Activated naive CD8-positive, alpha-beta T cell treated with anti-CD3 and anti-CD28 coated beads, Interleukin-2, amount 50 U/mL, for 24 hours (primary cell): ENCODE data around the gene ETS1.
"Not testable (repeated sequence)": the region's sequence is repeated elsewhere in the genome, so short reads cannot be mapped to it uniquely, and the experiment has no call there.

Experiments
- ATAC-seq: fragments of 150-1000 bp; cut with Tn5 transposase; one replicate; pipeline ENCODE4 v1.10.0; 2021
- DNase-seq: peaks from one replicate; pipeline ENCODE4 v3.0.0; 2021
- H3K27ac Mint-ChIP-seq: one replicate; pipeline ENCODE4 v1.8.0; 2021; ENCODE audit warnings: mild to moderate bottlenecking, mixed read lengths
- H3K27me3 Mint-ChIP-seq: one replicate; pipeline ENCODE4 v1.8.0; 2021; ENCODE audit warnings: mixed read lengths
- H3K36me3 Mint-ChIP-seq: one replicate; pipeline ENCODE4 v1.8.0; 2021; ENCODE audit warnings: low read depth, mixed read lengths
- H3K4me1 Mint-ChIP-seq: one replicate; pipeline ENCODE4 v1.8.0; 2021; ENCODE audit warnings: mixed read lengths
- H3K4me3 Mint-ChIP-seq: one replicate; pipeline ENCODE4 v1.8.0; 2021; ENCODE audit warnings: mild to moderate bottlenecking, moderate library complexity, mixed read lengths
- H3K9me3 Mint-ChIP-seq: one replicate; pipeline ENCODE4 v1.8.0; 2021; ENCODE audit warnings: mixed read lengths

The ETS1 gene

GRCh38 chr11:128447233-128447632, 140.1 kb downstream of the ETS1 start:
- ATAC-seq (no peak), DNase-seq (no peak)
- no peak overlapping the region for H3K4me3 Mint-ChIP-seq
- peaks cover 7% of the 10 kb centered on the region for H3K9me3 Mint-ChIP-seq
- H3K27ac Mint-ChIP-seq: no peak overlapping the region
- H3K36me3 Mint-ChIP-seq: peaks cover 15% of the 10 kb centered on the region
- H3K4me1 Mint-ChIP-seq: peaks cover 66% of the 10 kb centered on the region
- H3K27me3 Mint-ChIP-seq: no peaks in the 10 kb centered on the region

GRCh38 chr11:128445921-128446320, 141.4 kb downstream of the ETS1 start:
- H3K4me3 Mint-ChIP-seq, ATAC-seq, H3K27me3 Mint-ChIP-seq, H3K27ac Mint-ChIP-seq, DNase-seq, H3K9me3 Mint-ChIP-seq: not testable (repeated sequence)
- H3K36me3 Mint-ChIP-seq: peaks cover 18% of the 10 kb centered on the region
- H3K4me1 Mint-ChIP-seq: peaks cover 60% of the 10 kb centered on the region

GRCh38 chr11:128437136-128437535, 150.2 kb downstream of the ETS1 start:
- DNase-seq: no peak
- Mint-ChIP-seq H3K27ac (no peak overlapping the region), H3K36me3 (peaks cover 4% of the 10 kb centered on the region), H3K4me1 (peaks cover 17% of the 10 kb centered on the region), H3K27me3 (no peaks in the 10 kb centered on the region), H3K4me3 (no peak overlapping the region), H3K9me3 (peaks cover 9% of the 10 kb centered on the region)
- ATAC-seq: no peak

- H3K27ac Mint-ChIP-seq: no peak overlapping the region
- H3K4me3 Mint-ChIP-seq: no peak overlapping the region
- peaks cover 13% of the 10 kb centered on the region for H3K4me1 Mint-ChIP-seq
- ATAC-seq: no peak
- no peak for DNase-seq
- peaks cover 9% of the 10 kb centered on the region for H3K9me3 Mint-ChIP-seq
- no peaks in the 10 kb centered on the region for H3K36me3 Mint-ChIP-seq
- H3K27me3 Mint-ChIP-seq: no peaks in the 10 kb centered on the region
Observed at GRCh38 chr11:128434818-128435217, 152.5 kb downstream of the ETS1 start.

- ATAC-seq: no peak
- no peak overlapping the region for H3K4me3 Mint-ChIP-seq
- no peaks in the 10 kb centered on the region for H3K27me3 Mint-ChIP-seq
- no peak overlapping the region for H3K27ac Mint-ChIP-seq
- no peak for DNase-seq
- H3K9me3 Mint-ChIP-seq: peaks cover 5% of the 10 kb centered on the region
- no peaks in the 10 kb centered on the region for H3K36me3 Mint-ChIP-seq
- H3K4me1 Mint-ChIP-seq: peaks cover 15% of the 10 kb centered on the region
Observed at GRCh38 chr11:128434411-128434810, 152.9 kb downstream of the ETS1 start.

GRCh38 chr11:128432926-128433325, 154.4 kb downstream of the ETS1 start:
- Mint-ChIP-seq H3K27ac (no peak overlapping the region), H3K27me3 (no peaks in the 10 kb centered on the region), H3K36me3 (no peaks in the 10 kb centered on the region), H3K4me1 (peaks cover 28% of the 10 kb centered on the region), H3K9me3 (peaks cover 4% of the 10 kb centered on the region), H3K4me3 (no peak overlapping the region)
- DNase-seq (no peak), ATAC-seq (no peak)

- no peaks in the 10 kb centered on the region for H3K27me3 Mint-ChIP-seq
Observed at GRCh38 chr11:128431931-128432330, 155.4 kb downstream of the ETS1 start.

GRCh38 chr11:128428935-128429334, 158.4 kb downstream of the ETS1 start:
- peak; percentile 69 for ATAC-seq
- no peak for DNase-seq
- no peaks in the 10 kb centered on the region for H3K36me3 Mint-ChIP-seq
- H3K27me3 Mint-ChIP-seq: no peaks in the 10 kb centered on the region
- H3K27ac Mint-ChIP-seq: peak overlapping the region; percentile 49
- H3K9me3 Mint-ChIP-seq: peaks cover 4% of the 10 kb centered on the region
- peaks cover 33% of the 10 kb centered on the region for H3K4me1 Mint-ChIP-seq
- no peak overlapping the region for H3K4me3 Mint-ChIP-seq

More at GRCh38 chr11:128431931-128432330, 155.4 kb downstream of the ETS1 start:
- Mint-ChIP-seq H3K4me1 (peaks cover 29% of the 10 kb centered on the region), H3K9me3 (peaks cover 4% of the 10 kb centered on the region), H3K36me3 (no peaks in the 10 kb centered on the region), H3K4me3 (no peak overlapping the region), H3K27ac (no peak overlapping the region)
- ATAC-seq: no peak
- no peak for DNase-seq

- ATAC-seq (no peak), DNase-seq (no peak)
- H3K27ac Mint-ChIP-seq: peak overlapping the region; percentile 62
- peaks cover 4% of the 10 kb centered on the region for H3K9me3 Mint-ChIP-seq
- H3K4me1 Mint-ChIP-seq: peaks cover 74% of the 10 kb centered on the region
- H3K4me3 Mint-ChIP-seq: no peak overlapping the region
- H3K36me3 Mint-ChIP-seq: peaks cover 3% of the 10 kb centered on the region
- H3K27me3 Mint-ChIP-seq: peaks cover 3% of the 10 kb centered on the region
Observed at GRCh38 chr11:128424851-128425285, 162.5 kb downstream of the ETS1 start.

- Mint-ChIP-seq H3K27ac (peak overlapping the region; percentile 62), H3K9me3 (peaks cover 4% of the 10 kb centered on the region), H3K4me3 (no peak overlapping the region), H3K36me3 (peaks cover 3% of the 10 kb centered on the region), H3K4me1 (peaks cover 76% of the 10 kb centered on the region), H3K27me3 (peaks cover 3% of the 10 kb centered on the region)
- DNase-seq (no peak), ATAC-seq (no peak)
Observed at GRCh38 chr11:128424271-128424711, 163.1 kb downstream of the ETS1 start.

- Mint-ChIP-seq H3K4me1 (peaks cover 76% of the 10 kb centered on the region), H3K4me3 (peak overlapping the region; percentile 72), H3K36me3 (peaks cover 3% of the 10 kb centered on the region), H3K27me3 (peaks cover 3% of the 10 kb centered on the region), H3K27ac (peak overlapping the region; percentile 94), H3K9me3 (no peaks in the 10 kb centered on the region)
- DNase-seq: peak; percentile 96
- ATAC-seq: peak; percentile 97
Observed at GRCh38 chr11:128422576-128423370, 164.6 kb downstream of the ETS1 start.

- ATAC-seq (peak; percentile 18), DNase-seq (peak; percentile 35)
- Mint-ChIP-seq H3K27me3 (peaks cover 3% of the 10 kb centered on the region), H3K9me3 (no peaks in the 10 kb centered on the region), H3K4me3 (peak overlapping the region; percentile 72), H3K4me1 (peaks cover 81% of the 10 kb centered on the region), H3K27ac (peak overlapping the region; percentile 94), H3K36me3 (peaks cover 3% of the 10 kb centered on the region)
Observed at GRCh38 chr11:128421577-128422330, 165.6 kb downstream of the ETS1 start.

- Mint-ChIP-seq H3K4me3 (no peak overlapping the region), H3K27ac (peak overlapping the region; percentile 94), H3K4me1 (peaks cover 85% of the 10 kb centered on the region), H3K27me3 (peaks cover 3% of the 10 kb centered on the region), H3K9me3 (no peaks in the 10 kb centered on the region), H3K36me3 (peaks cover 3% of the 10 kb centered on the region)
- no peak for DNase-seq
- ATAC-seq: no peak
Observed at GRCh38 chr11:128420951-128421350, 166.4 kb downstream of the ETS1 start.

- peak overlapping the region; percentile 94 for H3K27ac Mint-ChIP-seq
- peaks cover 89% of the 10 kb centered on the region for H3K4me1 Mint-ChIP-seq
- peaks cover 3% of the 10 kb centered on the region for H3K36me3 Mint-ChIP-seq
- no peaks in the 10 kb centered on the region for H3K9me3 Mint-ChIP-seq
- peaks cover 3% of the 10 kb centered on the region for H3K27me3 Mint-ChIP-seq
- DNase-seq: no peak
- ATAC-seq: no peak
- no peak overlapping the region for H3K4me3 Mint-ChIP-seq
Observed at GRCh38 chr11:128420265-128420664, 167.1 kb downstream of the ETS1 start.
